AG04449 (cell line): ENCODE measurements around the gene BEX2.
"Not testable (repeated sequence)": the region's sequence is repeated elsewhere in the genome, so short reads cannot be mapped to it uniquely, and the experiment has no call there.

Experiments used
- CTCF ChIA-PET: fragments of 350-600 bp; formaldehyde crosslinking; extraction: SDS; loops from one replicate; lab custom pipeline; 2021; ENCODE audit warnings: antibody characterized with exemption; lab: Yijun Ruan, JAX
- POLR2A ChIA-PET: fragments of 400-600, 350-600 bp; formaldehyde crosslinking; extraction: SDS; loops from one replicate; lab custom pipeline; 2020; ENCODE audit warnings: antibody characterized with exemption, inconsistent platforms; lab: Yijun Ruan, JAX
- DNase-seq: peaks from one replicate; pipeline ENCODE4 v3.0.0-alpha.2; 2010; ENCODE audit warnings: low read depth, low spot score
- H3K4me3 ChIP-seq: 2 replicates; pipeline ENCODE4 v1.5.1; 2011; ENCODE audit warnings: low read depth, mild to moderate bottlenecking, control low read depth, low read length
- CTCF ChIP-seq: IDR thresholded peaks from one replicate; pipeline ENCODE4 v1.5.1; 2011; ENCODE audit warnings: mild to moderate bottlenecking, moderate library complexity, low read length, control low read depth, inconsistent platforms; ENCODE audit not compliant: insufficient read depth; ENCODE audit errors: missing control alignments

The BEX2 gene

GRCh38 chrX:103310555-103311398 lies at the start of gene BEX2:
Gene BEX2, minus strand, starts transcription at chrX:103310990. Its CDS starts 1,014 bp downstream, at chrX:103309976.
- POLR2A ChIA-PET: interaction anchor here (0.6 kb wide), 1 partner anchor 475 kb away, joined by 4 read pairs; no protein-coding TSS in a partner anchor
- CTCF ChIA-PET: no interaction called here
- no peak for TF ChIP-seq CTCF
- peak within 1 kb of the TSS; percentile 34 for H3K4me3 ChIP-seq
- no peak for DNase-seq

GRCh38 chrX:103360092-103360491 lies 49.3 kb upstream of the BEX2 start:
- CTCF ChIA-PET: no interaction called here
- H3K4me3 ChIP-seq: no peak overlapping the region
- no peak for DNase-seq
- no peak for TF ChIP-seq CTCF
- POLR2A ChIA-PET: no interaction called here

- H3K4me3 ChIP-seq, POLR2A ChIA-PET, CTCF ChIA-PET, DNase-seq: not testable (repeated sequence)
These were observed 48.8 kb upstream of the BEX2 start for GRCh38 chrX:103359605-103360004.

GRCh38 chrX:103357871-103358270 lies 47.1 kb upstream of the BEX2 start:
- ChIA-PET POLR2A (no interaction called here), CTCF (no interaction called here)
- peak overlapping the region; percentile 79 for H3K4me3 ChIP-seq
- DNase-seq: no peak
- no peak for TF ChIP-seq CTCF

- DNase-seq: no peak
- CTCF ChIA-PET: interaction anchor here (1.1 to 2.1 kb wide), 2 partner anchors 14 to 107 kb away, joined by 8 to 12 read pairs; no protein-coding TSS in a partner anchor
- H3K4me3 ChIP-seq: peak overlapping the region; percentile 79
- no peak for TF ChIP-seq CTCF
- POLR2A ChIA-PET: no interaction called here
These were observed 46.1 kb upstream of the BEX2 start for GRCh38 chrX:103356858-103357257.

- peak within 1 kb of the TSS; percentile 79 for H3K4me3 ChIP-seq
- POLR2A ChIA-PET: interaction anchor here (0.6 to 0.9 kb wide), 3 partner anchors 21 to 46 kb away, joined by 3 to 6 read pairs (median 3); no protein-coding TSS in a partner anchor
- no peak for DNase-seq
These were observed 45.5 kb upstream of the BEX2 start, which contains the start of gene TCEAL9 for GRCh38 chrX:103356130-103356798. Gene TCEAL9, plus strand, starts transcription at chrX:103356506. Its CDS starts 1,179 bp downstream, at chrX:103357685.

More at GRCh38 chrX:103356130-103356798, 45.5 kb upstream of the BEX2 start, which contains the start of gene TCEAL9:
- TF ChIP-seq CTCF: no peak
- CTCF ChIA-PET: interaction anchor here (0.9 to 2.1 kb wide), 4 partner anchors 9 to 108 kb away, joined by 3 to 12 read pairs (median 6); no protein-coding TSS in a partner anchor
